GM12878 (cell line): ENCODE results near the gene UBAP1L. TPM values are rescaled to one million over a fixed set of nuclear protein-coding genes. Genes with fewer than 3 reads are reported as not detected.

Source experiments
- ATAC-seq: fragments of 200-7000 bp; cut with Tn5 transposase; 3 replicates; pipeline ENCODE4 v1.9.1; 2020; ENCODE audit warnings: mild to moderate bottlenecking, moderate library complexity
- BruUV-seq: library from RNA; stranded (reverse); fragments of 400-500 nt; replicated peaks from 2 replicates; lab custom pipeline; 2021; lab: Mats Ljungman, UMichigan
- CTCF ChIA-PET: fragments of 300-600 bp; sonication (Branson Sonifier 250); formaldehyde crosslinking; extraction: SDS; loops from one replicate; lab custom pipeline; 2021; ENCODE audit warnings: inconsistent platforms; lab: Yijun Ruan, JAX
- POLR2A ChIA-PET: fragments of 350-600 bp; formaldehyde crosslinking; extraction: SDS; loops from one replicate; lab custom pipeline; 2021; ENCODE audit warnings: inconsistent platforms; lab: Charles Lee
- RAD21 ChIA-PET: fragments of 300-600 bp; sonication (Branson Sonifier 250); formaldehyde crosslinking; loops from one replicate; lab custom pipeline; 2023; ENCODE audit warnings: antibody characterized with exemption; ENCODE audit not compliant: unreplicated experiment; lab: Charles Lee
- SMC1A ChIA-PET: fragments of 300-600 bp; sonication (Branson Sonifier 250); formaldehyde crosslinking; loops from one replicate; lab custom pipeline; 2023; ENCODE audit not compliant: unreplicated experiment, uncharacterized antibody; lab: Charles Lee
- DNase-seq: peaks from one replicate; pipeline ENCODE4 v3.0.0-alpha.2; 2011; ENCODE audit warnings: low read depth, low spot score
- FAIRE-seq: peaks from 3 replicates; lab custom pipeline; 2011; peaks lifted over from hg19 to GRCh38; lab: Jason Lieb, UNC
- H2AFZ ChIP-seq: 2 replicates; pipeline ENCODE4 v1.6.0; 2011; ENCODE audit warnings: low read depth, low read length, control low read depth; ENCODE audit not compliant: control insufficient read depth
- H3K27ac ChIP-seq: 2 replicates; pipeline ENCODE4 v1.5.1; 2011; ENCODE audit warnings: control low read depth; ENCODE audit not compliant: control insufficient read depth, insufficient read depth
- H3K27me3 ChIP-seq, 2 experiments: replicated peaks in 1 of 2; 2 replicates each; pipeline versions ENCODE4 v1.6.0 to v1.6.1; 2011; ENCODE audit warnings: low read length in 1 of 2; ENCODE audit not compliant: control insufficient read depth in 2 of 2, insufficient read depth in 2 of 2
- H3K36me3 ChIP-seq, 2 experiments: 2 replicates each; pipeline ENCODE4 v1.5.1; 2011; ENCODE audit warnings: low read length in 1 of 2; ENCODE audit not compliant: control insufficient read depth in 2 of 2, insufficient read depth in 2 of 2
- H3K4me1 ChIP-seq: 2 replicates; pipeline ENCODE4 v1.6.1; 2011; ENCODE audit warnings: mild to moderate bottlenecking, low read length, moderate library complexity, mixed read lengths; ENCODE audit not compliant: control insufficient read depth, insufficient read depth
- H3K4me2 ChIP-seq: 2 replicates; pipeline ENCODE4 v1.6.0; 2011; ENCODE audit warnings: control low read depth; ENCODE audit not compliant: control insufficient read depth, insufficient read depth
- H3K4me3 ChIP-seq: fragments of 200-600 bp; sonication (generic); 2 replicates; pipeline ENCODE4 v1.5.1; 2016
- H3K79me2 ChIP-seq: 2 replicates; pipeline ENCODE4 v1.6.0; 2011; ENCODE audit warnings: low read length; ENCODE audit not compliant: control insufficient read depth, insufficient read depth
- H3K9ac ChIP-seq: 2 replicates; pipeline ENCODE4 v1.8.0; 2011; ENCODE audit warnings: low read length, control low read depth, mixed read lengths; ENCODE audit not compliant: control insufficient read depth, insufficient read depth
- H3K9me3 ChIP-seq: replicated peaks from 3 replicates; pipeline ENCODE4 v1.5.1; 2011; ENCODE audit warnings: mild to moderate bottlenecking, low read length; ENCODE audit not compliant: control insufficient read depth, insufficient read depth
- H4K20me1 ChIP-seq: 2 replicates; pipeline ENCODE4 v1.6.0; 2011; ENCODE audit not compliant: control insufficient read depth, insufficient read depth
- BCL3 ChIP-seq: IDR thresholded peaks from 2 replicates; pipeline ENCODE4 v1.6.1; 2011; ENCODE audit warnings: borderline replicate concordance, low read depth, mild to moderate bottlenecking, moderate library complexity, low read length; ENCODE audit not compliant: insufficient read depth, poor library complexity, severe bottlenecking
- CHD2 ChIP-seq: IDR thresholded peaks from 2 replicates; pipeline ENCODE4 v1.6.1; 2011; ENCODE audit warnings: low read depth, low read length, improper control_type of control experiment, borderline replicate concordance
- E2F4 ChIP-seq: IDR thresholded peaks from 2 replicates; pipeline ENCODE4 v1.6.1; 2012; ENCODE audit warnings: low read depth, low read length, improper control_type of control experiment
- IRF5 ChIP-seq: fragments of 450-650 bp; IDR thresholded peaks from 2 replicates; pipeline ENCODE4 v1.6.1; 2017; ENCODE audit warnings: borderline replicate concordance
- NFYB ChIP-seq: IDR thresholded peaks from 2 replicates; pipeline ENCODE4 v1.6.1; 2011; ENCODE audit warnings: low read depth, mild to moderate bottlenecking, low read length, improper control_type of control experiment, moderate library complexity; ENCODE audit not compliant: insufficient read depth
- NR2C2 ChIP-seq: IDR thresholded peaks from 2 replicates; pipeline ENCODE4 v1.6.1; 2011; ENCODE audit warnings: borderline replicate concordance, low read depth; ENCODE audit not compliant: control insufficient read depth, insufficient read length
- SKIL ChIP-seq: fragments of 450-650 bp; IDR thresholded peaks from 2 replicates; pipeline ENCODE4 v1.6.1; 2017; ENCODE audit warnings: mild to moderate bottlenecking, low read depth, inconsistent platforms; ENCODE audit not compliant: poor library complexity, severe bottlenecking
- SMAD5 ChIP-seq: IDR thresholded peaks from 2 replicates; pipeline ENCODE4 v1.6.1; 2016; ENCODE audit warnings: antibody characterized with exemption, low read depth
- SREBF1 ChIP-seq: IDR thresholded peaks from 2 replicates; pipeline ENCODE4 v1.6.1; 2012; ENCODE audit warnings: mild to moderate bottlenecking, low read length
- ZBTB40 ChIP-seq: fragments of 450-650 bp; IDR thresholded peaks from 2 replicates; pipeline ENCODE4 v1.6.1; 2016; ENCODE audit warnings: mild to moderate bottlenecking, moderate library complexity, borderline replicate concordance
- ZNF384 ChIP-seq: IDR thresholded peaks from 2 replicates; pipeline ENCODE4 v1.6.1; 2012; ENCODE audit warnings: low read depth, mild to moderate bottlenecking, low read length, improper control_type of control experiment, borderline replicate concordance
- WGBS: methylation state at CpG from one replicate; pipeline ENCODE4 v1.1.6; 2016; ENCODE audit warnings: low lambda C conversion rate; ENCODE audit not compliant: insufficient replicate concordance, insufficient coverage; ENCODE audit errors: missing lambda C conversion rate; 5-methylcytosine and 5-hydroxymethylcytosine counted together
- in situ Hi-C: fragments of 300-500 bp; cut with MboI; formaldehyde crosslinking; loops from 9 replicates; pipeline ENCODE4 v1.14.3; 2018; ENCODE audit warnings: mixed read lengths
- intact Hi-C: fragments of 100-400 bp; cut with micrococcal nuclease; formaldehyde crosslinking; loops from one replicate; pipeline ENCODE4 v1.14.2; 2022; ENCODE audit not compliant: unreplicated experiment
- polyA plus RNA-seq, 11 experiments: library from polyadenylated mRNA; depleted of rRNA in 4 of 11; unstranded in 6 of 11; stranded (reverse) in 5 of 11; fragments of >200 nt; fragmentation: Nextera tagmentation in 4 of 11; fragmentation: Illumina TruSeq in 1 of 11; extraction: Ambion mirVana in 4 of 11; extraction: Trizol in 1 of 11; gene quantifications; 1 replicate in 1 of 11; 2 replicates in 10 of 11; pipeline versions ENCODE4 v1.2.1 to v1.2.3, GENCODE V29; 2011 to 2016; ENCODE audit warnings: inconsistent platforms in 2 of 11, missing spikeins in 2 of 11, low read depth in 1 of 11
- total RNA-seq, 4 experiments: library from RNA; depleted of rRNA in 3 of 4; stranded (reverse); fragments of >200 nt in 3 of 4; fragmentation: Illumina TruSeq in 1 of 4; extraction: Trizol in 1 of 4; gene quantifications; 2 replicates each; pipeline versions ENCODE4 v1.2.1 to v1.2.3, GENCODE V29; 2013 to 2021

UBAP1L gene
- total and polyA plus RNA-seq, 10 of the 15 experiments (the other 5 are each of a cell fraction or from before 2014, with no cell fraction given) = 0.03 to 2.6 (median 1.0) TPM

- no peak overlapping the region for H3K27ac ChIP-seq
- in situ Hi-C loops = no loop called here
- FAIRE-seq (no peak), DNase-seq (no peak), ATAC-seq (no peak)
- no peaks in the 10 kb centered on the region for H3K9me3 ChIP-seq
- H3K79me2 ChIP-seq = no peaks in the 10 kb centered on the region
- no peaks in the 10 kb centered on the region for H4K20me1 ChIP-seq
- SMC1A ChIA-PET = interaction anchor here (1.1 to 2.7 kb wide), 5 partner anchors 10 to 244 kb away, joined by 3 to 11 read pairs (median 5); no protein-coding TSS in a partner anchor
- no peaks in the 10 kb centered on the region for H3K4me1 ChIP-seq
- H3K4me3 ChIP-seq = no peak overlapping the region
- 58% methylated on average over 9 of the region's 9 CpGs for WGBS
- no peak overlapping the region for H3K9ac ChIP-seq
- CTCF ChIA-PET = interaction anchor here (0.5 to 4.1 kb wide), 15 partner anchors 8 to 330 kb away, joined by 3 to 38 read pairs (median 4); no protein-coding TSS in a partner anchor
- no peaks in the 10 kb centered on the region for H3K36me3 ChIP-seq
- POLR2A ChIA-PET = interaction anchor here (1.7 kb wide), 1 partner anchor 13 kb away, joined by 6 read pairs; no protein-coding TSS in a partner anchor
- intact Hi-C loops = no loop called here
- no peak overlapping the region for H3K4me2 ChIP-seq
- no peaks in the 10 kb centered on the region for H3K27me3 ChIP-seq
- H2AFZ ChIP-seq = no peak overlapping the region
- no TSS peak for BruUV-seq
- RAD21 ChIA-PET = interaction anchor here (0.9 to 3.5 kb wide), 3 partner anchors 22 to 45 kb away, joined by 3 to 15 read pairs (median 5); no protein-coding TSS in a partner anchor
- TF ChIP-seq NFYB = no peak
- TF ChIP-seq SREBF1 = no peak
- TF ChIP-seq ZBTB40 = no peak
- no peak for TF ChIP-seq E2F4
- no peak for TF ChIP-seq ZNF384
- no peak for TF ChIP-seq SKIL
- no peak for TF ChIP-seq CHD2
- no peak for TF ChIP-seq NR2C2
- no peak for TF ChIP-seq IRF5
- TF ChIP-seq SMAD5 = no peak
- TF ChIP-seq BCL3 = no peak
These were observed 58.9 kb downstream of the UBAP1L start for GRCh38 chr15:65056106-65056505.
